ENCODE results near the gene GID4.

The GID4 gene

GRCh38 chr17:18101828-18102227 lies 62.6 kb downstream of the GID4 start:
- TF ChIP-seq CTCF (IDR thresholded peaks at IDR 0.05; ENCODE audit: low read depth, low read length, missing control alignments) = no peak
- H3K4me3 ChIP-seq (ENCODE audit: low read depth, low read length) = no peak overlapping the region
- in situ Hi-C loops (cut with HindIII; ENCODE audit: low sequenced_read_pairs) = no loop called here
- DNase-seq (ENCODE audit: low read depth) = no peak

DNA sequence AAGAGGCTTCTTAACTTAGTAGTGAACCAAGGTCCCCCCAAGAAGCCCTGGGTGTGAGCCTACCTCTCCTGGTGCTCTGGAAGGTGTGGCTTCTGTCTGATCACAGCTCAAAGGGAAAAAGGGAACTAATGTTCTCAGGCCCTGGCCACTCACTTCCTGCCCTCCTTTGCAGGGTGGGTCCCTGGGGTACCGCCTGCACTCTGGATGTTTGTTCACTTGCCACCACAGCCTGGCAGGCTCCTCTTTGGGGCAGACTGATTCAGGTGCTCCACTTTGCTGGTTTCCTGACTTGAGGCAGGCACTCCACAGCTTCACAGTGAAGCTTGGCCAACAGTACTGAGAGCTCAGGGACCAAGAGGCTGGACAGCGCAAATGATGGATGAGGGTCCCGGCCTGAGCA lies 63.4 kb downstream of the GID4 start:
- in situ Hi-C loops (cut with HindIII; ENCODE audit: low sequenced_read_pairs) = no loop called here
- no peak overlapping the region for H3K4me3 ChIP-seq (ENCODE audit: low read depth, low read length)
- no peak for DNase-seq (ENCODE audit: low read depth)
- TF ChIP-seq CTCF (IDR thresholded peaks at IDR 0.05; ENCODE audit: low read depth, low read length, missing control alignments) = no peak

DNA sequence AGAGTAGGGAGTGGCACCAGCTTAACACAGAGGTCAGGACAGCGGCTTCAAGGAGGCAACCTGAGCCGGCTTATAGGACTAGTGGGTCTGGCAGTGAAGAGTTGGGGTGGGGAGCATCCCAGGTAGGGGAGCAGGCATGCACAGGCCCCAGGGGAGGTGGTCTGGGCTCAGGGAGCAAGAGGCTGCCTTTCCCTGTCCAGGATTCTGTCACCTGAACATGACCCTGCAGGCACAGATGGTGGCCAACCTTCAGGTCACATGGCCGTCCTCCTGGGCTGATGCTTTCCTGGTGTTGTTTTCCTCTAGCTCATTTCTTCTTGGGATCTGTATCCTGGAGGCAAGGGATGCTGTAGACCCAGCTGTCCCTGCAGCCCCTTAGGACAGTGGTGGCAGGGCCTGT lies 65.8 kb downstream of the GID4 start:
- no peak overlapping the region for H3K4me3 ChIP-seq (ENCODE audit: low read depth, low read length)
- no peak for TF ChIP-seq CTCF (IDR thresholded peaks at IDR 0.05; ENCODE audit: low read depth, low read length, missing control alignments)
- DNase-seq (ENCODE audit: low read depth) = no peak
- in situ Hi-C loops (cut with HindIII; ENCODE audit: low sequenced_read_pairs) = no loop called here

GRCh38 chr17:18105595-18105994 lies 66.4 kb downstream of the GID4 start:
- TF ChIP-seq CTCF (IDR thresholded peaks at IDR 0.05; ENCODE audit: low read depth, low read length, missing control alignments) = no peak
- no peak for DNase-seq (ENCODE audit: low read depth)
- no peak overlapping the region for H3K4me3 ChIP-seq (ENCODE audit: low read depth, low read length)
- in situ Hi-C loops (cut with HindIII; ENCODE audit: low sequenced_read_pairs) = no loop called here

- in situ Hi-C loops (cut with HindIII; ENCODE audit: low sequenced_read_pairs) = no loop called here
- TF ChIP-seq CTCF (IDR thresholded peaks at IDR 0.05; ENCODE audit: low read depth, low read length, missing control alignments) = no peak
- DNase-seq (ENCODE audit: low read depth) = no peak
- H3K4me3 ChIP-seq (ENCODE audit: low read depth, low read length) = no peak overlapping the region
These were observed 67.0 kb downstream of the GID4 start for GRCh38 chr17:18106211-18106610.

DNA sequence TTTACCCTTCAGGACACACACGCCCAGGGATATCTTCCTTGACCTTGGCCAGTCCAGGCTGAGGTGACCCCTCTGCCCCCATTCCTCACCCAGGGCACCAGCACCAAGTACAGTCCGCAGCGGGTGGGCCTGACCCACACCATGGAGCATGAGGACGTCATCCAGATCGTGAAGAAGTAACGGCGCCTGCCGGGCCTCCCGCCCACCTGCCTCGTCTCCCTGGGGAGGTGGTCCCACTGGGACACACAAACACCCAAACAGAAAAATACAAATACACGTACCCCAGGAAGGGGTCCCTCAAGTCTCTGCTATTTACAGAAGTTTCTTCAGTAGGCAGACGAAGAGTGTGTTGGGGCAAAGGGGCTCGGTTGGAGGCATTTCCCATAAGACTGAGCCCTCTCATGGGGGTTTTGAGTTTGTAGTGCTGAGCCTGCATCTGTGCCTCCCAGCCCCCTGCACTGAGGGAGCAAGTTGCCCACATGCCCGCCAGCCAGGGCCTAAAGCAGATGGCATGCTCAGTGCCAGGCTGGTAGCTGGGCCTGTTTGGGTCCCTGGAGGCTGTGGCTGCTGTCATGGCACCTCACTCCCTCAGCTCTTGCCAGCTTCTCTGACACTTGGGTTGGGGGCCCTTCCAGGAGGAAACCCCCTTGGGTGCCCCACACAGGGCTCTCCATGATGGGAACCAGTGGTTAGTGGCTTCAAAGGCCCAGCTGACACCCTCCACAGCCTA lies 68.0 kb downstream of the GID4 start:
- no peak for DNase-seq (ENCODE audit: low read depth)
- H3K4me3 ChIP-seq (ENCODE audit: low read depth, low read length) = no peak overlapping the region
- TF ChIP-seq CTCF (IDR thresholded peaks at IDR 0.05; ENCODE audit: low read depth, low read length, missing control alignments) = no peak
- in situ Hi-C loops (cut with HindIII; ENCODE audit: low sequenced_read_pairs) = no loop called here
